GM11168 (cell line): Measurements from ENCODE around the gene DNAJC2.
"Not testable (repeated sequence)": the region's sequence is repeated elsewhere in the genome, so short reads cannot be mapped to it uniquely, and the experiment has no call there.

Experiments
- in situ Hi-C: fragments of 300-500 bp; cut with MboI; formaldehyde crosslinking; loops from one replicate; pipeline ENCODE4 v1.12.0; 2022; ENCODE audit warnings: low sequenced_read_pairs; ENCODE audit not compliant: unreplicated experiment

The DNAJC2 gene

DNA sequence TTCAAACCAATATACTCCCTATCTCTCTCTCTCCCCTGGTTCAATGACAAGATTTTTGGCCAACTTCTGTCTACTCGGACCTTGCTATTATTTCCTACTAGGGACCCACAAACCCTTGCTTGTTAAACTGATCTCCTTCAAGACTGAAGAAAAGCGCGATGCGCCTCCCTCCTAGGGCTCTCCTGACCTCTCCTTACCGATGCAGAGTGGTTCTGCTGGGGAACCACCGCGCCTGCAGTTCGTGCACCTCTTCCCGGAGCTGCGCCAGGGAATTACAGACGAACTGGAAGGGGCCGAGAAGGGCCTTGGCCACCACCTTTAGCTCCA is 65.0 kb downstream of the DNAJC2 start:
- in situ Hi-C loops: not testable (repeated sequence)

DNA sequence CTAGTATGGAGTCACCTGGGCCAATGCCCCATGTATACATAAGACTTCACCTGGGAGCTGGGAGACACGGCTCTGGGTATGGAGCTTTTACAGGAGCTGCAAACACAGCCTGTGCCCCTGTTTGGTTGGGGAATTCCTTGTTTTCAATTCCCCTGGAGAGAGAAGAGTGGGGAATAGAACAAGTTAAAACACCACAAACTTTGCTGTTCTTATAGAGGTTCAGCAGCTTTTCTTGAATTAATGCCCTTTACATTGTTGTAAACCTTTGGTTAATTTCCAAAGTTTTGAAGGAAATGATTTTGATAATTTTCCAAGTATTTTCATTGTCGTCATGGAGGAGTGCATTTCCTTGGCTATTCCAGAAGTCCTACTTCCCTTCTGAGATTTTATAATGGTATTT is 66.4 kb downstream of the DNAJC2 start:
- in situ Hi-C loops: not testable (repeated sequence)

DNA sequence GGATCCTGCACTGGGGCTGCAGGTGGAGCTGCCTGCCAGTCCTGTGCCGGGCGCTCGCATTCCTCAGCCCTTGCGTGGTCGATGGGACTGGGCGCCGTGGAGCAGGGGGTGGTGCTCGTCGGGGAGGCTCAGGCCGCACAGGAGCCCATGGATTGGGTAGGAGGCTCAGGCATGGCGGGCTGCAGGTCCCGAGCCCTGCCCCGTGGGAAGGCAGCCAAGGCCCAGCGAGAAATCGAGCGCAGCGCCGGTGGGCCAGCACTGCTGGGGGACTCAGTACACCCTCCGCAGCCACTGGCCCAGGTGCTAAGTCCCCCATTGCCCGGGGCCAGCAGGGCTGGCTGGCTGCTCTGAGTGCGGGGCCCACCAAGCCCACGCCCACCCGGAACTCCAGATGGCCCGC is 69.7 kb downstream of the DNAJC2 start:
- in situ Hi-C loops: not testable (repeated sequence)

GRCh38 chr7:103273374-103273773 is 71.2 kb downstream of the DNAJC2 start:
- in situ Hi-C loops: not testable (repeated sequence)

DNA sequence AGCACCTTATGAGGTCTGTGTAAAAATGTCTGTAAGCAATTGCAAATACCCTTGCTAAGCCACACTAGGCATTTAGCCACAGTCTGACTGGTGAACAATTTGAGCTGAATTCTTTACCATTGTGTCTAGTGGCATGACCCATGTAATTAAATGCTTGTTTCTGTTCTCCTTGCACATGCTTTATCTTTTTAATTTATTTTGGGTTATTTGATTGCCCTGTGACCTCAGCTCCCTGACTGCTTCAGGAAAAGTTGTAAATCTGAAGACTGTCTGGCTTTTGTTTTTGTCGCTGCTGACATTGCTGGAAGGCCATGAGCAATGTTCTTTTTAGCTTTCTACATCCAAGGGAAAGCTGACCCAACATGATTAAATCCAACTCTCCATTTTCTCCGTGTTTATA is 78.3 kb downstream of the DNAJC2 start:
- in situ Hi-C loops: not testable (repeated sequence)

GRCh38 chr7:103264054-103264453 is 80.5 kb downstream of the DNAJC2 start:
- in situ Hi-C loops: not testable (repeated sequence)
